DMS53 treated with DMSO at 0.1 percent for 48 hours (cell line): Measurements from ENCODE around the gene FOSB.
A peak's percentile ranks its signal among the peaks of the same experiment; 100 is the strongest.

ENCODE experiments used
- DNase-seq: peaks from one replicate; lab custom pipeline; 2025; ENCODE audit not compliant: unreplicated experiment; lab: John Stamatoyannopoulos, UW

FOSB gene

GRCh38 chr19:45478454-45479238 is 10.8 kb downstream of the FOSB start:
- DNase-seq: peak; percentile 77

GRCh38 chr19:45483033-45483432 is 15.2 kb downstream of the FOSB start:
- no peak for DNase-seq

- DNase-seq: no peak
Observed at GRCh38 chr19:45484273-45484945, 16.6 kb downstream of the FOSB start.

GRCh38 chr19:45485305-45486077 is 17.7 kb downstream of the FOSB start:
- DNase-seq: peak; percentile 81

- no peak for DNase-seq
Observed at GRCh38 chr19:45488708-45489107, 20.9 kb downstream of the FOSB start.

- no peak for DNase-seq
Observed at GRCh38 chr19:45489216-45489855, 21.5 kb downstream of the FOSB start.

GRCh38 chr19:45492137-45492626 is 24.4 kb downstream of the FOSB start:
- DNase-seq: no peak

- no peak for DNase-seq
Observed at GRCh38 chr19:45492627-45493470, 25.1 kb downstream of the FOSB start.

GRCh38 chr19:45494261-45494916 is 26.6 kb downstream of the FOSB start:
- no peak for DNase-seq

GRCh38 chr19:45495178-45495577 is 27.4 kb downstream of the FOSB start:
- no peak for DNase-seq

- DNase-seq: no peak
Observed at GRCh38 chr19:45496349-45496953, 28.7 kb downstream of the FOSB start.

- DNase-seq: no peak
Observed at GRCh38 chr19:45497791-45498190, 30.0 kb downstream of the FOSB start.

- no peak for DNase-seq
Observed at GRCh38 chr19:45498411-45499195, 30.8 kb downstream of the FOSB start, which contains the start of gene PPM1N. Gene PPM1N (plus strand): TSS chr19:45498443. CDS start chr19:45498473, 30 bp downstream.

- no peak for DNase-seq
Observed at GRCh38 chr19:45499196-45500180, 31.7 kb downstream of the FOSB start.

GRCh38 chr19:45500918-45501729 is 33.3 kb downstream of the FOSB start:
- DNase-seq: no peak

GRCh38 chr19:45501730-45502014 is 33.9 kb downstream of the FOSB start:
- no peak for DNase-seq

GRCh38 chr19:45502111-45502510 is 34.3 kb downstream of the FOSB start:
- no peak for DNase-seq
